ENCODE data around the gene PRKD1.

Gene PRKD1

DNA sequence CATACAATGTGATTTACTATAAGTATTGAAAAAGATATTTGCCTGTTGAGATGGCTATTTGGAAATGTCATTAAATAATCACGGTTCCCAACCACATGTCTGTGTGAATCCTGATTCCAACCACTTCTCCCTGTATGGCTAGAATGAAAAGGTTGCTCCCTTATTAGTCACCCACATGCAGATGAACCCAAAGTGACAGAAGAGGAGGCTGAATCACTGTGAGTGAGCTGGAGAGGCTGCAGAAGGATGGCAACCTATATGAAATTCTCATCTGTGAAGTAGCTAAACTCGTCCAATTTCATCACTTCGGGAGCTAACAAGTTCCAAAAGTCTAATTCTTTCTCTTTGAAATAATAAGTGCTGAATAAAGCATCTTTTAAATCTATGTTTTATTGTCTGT is 300.5 kb downstream of the PRKD1 start:
- TF ChIP-seq YY1 (IDR thresholded peaks at IDR 0.05; ENCODE audit: low read depth) (no peak), TCF12 (IDR thresholded peaks at IDR 0.05; ENCODE audit: low read depth) (no peak), REST (IDR thresholded peaks at IDR 0.05; ENCODE audit: low read depth) (no peak), CEBPB (IDR thresholded peaks at IDR 0.05) (no peak), ZBTB7A (IDR thresholded peaks at IDR 0.05; ENCODE audit: low read depth) (no peak), USF1 (IDR thresholded peaks at IDR 0.05) (no peak), FOXM1 (IDR thresholded peaks at IDR 0.05; ENCODE audit: borderline replicate concordance, low read depth) (no peak), MAX (IDR thresholded peaks at IDR 0.05) (no peak), TEAD4 (IDR thresholded peaks at IDR 0.05) (no peak), CREB1 (IDR thresholded peaks at IDR 0.05; ENCODE audit: low read depth) (no peak), NFIC (IDR thresholded peaks at IDR 0.05) (no peak), EGR1 (IDR thresholded peaks at IDR 0.05) (no peak), TAF1 (IDR thresholded peaks at IDR 0.05; ENCODE audit: low read depth) (no peak)

GRCh38 chr14:29618323-29619067 is 309.2 kb downstream of the PRKD1 start:
- TF ChIP-seq EP300 (IDR thresholded peaks at IDR 0.05; ENCODE audit: borderline replicate concordance) = no peak
- TF ChIP-seq MAX (IDR thresholded peaks at IDR 0.05) = no peak
- TF ChIP-seq REST (IDR thresholded peaks at IDR 0.05; ENCODE audit: low read depth) = no peak

DNA sequence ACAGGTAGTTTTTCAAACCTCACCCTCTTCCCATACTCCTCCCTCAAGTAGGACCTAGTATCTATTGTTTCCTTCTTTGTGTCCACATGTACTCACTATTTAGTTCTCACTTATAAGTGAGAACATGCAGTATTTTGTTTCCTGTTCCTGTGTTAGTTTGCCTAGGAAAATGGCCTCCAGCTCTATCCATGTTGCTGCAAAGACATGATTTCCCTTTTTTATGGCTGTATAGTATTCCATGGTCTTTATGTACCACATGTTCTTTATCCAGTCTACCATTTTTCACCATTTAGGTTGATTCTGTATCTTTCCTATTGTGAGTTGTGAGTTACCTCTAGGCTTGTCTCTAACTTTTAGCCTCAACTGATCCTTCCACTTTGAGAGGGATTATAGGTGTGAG is 310.7 kb downstream of the PRKD1 start:
- TF ChIP-seq REST (IDR thresholded peaks at IDR 0.05; ENCODE audit: low read depth) = no peak

- TF ChIP-seq MAX (IDR thresholded peaks at IDR 0.05) (no peak), RAD21 (IDR thresholded peaks at IDR 0.05; ENCODE audit: low read depth) (no peak), YY1 (IDR thresholded peaks at IDR 0.05; ENCODE audit: low read depth) (no peak), ZBTB7A (IDR thresholded peaks at IDR 0.05; ENCODE audit: low read depth) (no peak), NFIC (IDR thresholded peaks at IDR 0.05) (no peak), CEBPB (IDR thresholded peaks at IDR 0.05) (no peak), EP300 (IDR thresholded peaks at IDR 0.05; ENCODE audit: borderline replicate concordance) (no peak)
Observed at GRCh38 chr14:29608861-29609260, 318.8 kb downstream of the PRKD1 start.

DNA sequence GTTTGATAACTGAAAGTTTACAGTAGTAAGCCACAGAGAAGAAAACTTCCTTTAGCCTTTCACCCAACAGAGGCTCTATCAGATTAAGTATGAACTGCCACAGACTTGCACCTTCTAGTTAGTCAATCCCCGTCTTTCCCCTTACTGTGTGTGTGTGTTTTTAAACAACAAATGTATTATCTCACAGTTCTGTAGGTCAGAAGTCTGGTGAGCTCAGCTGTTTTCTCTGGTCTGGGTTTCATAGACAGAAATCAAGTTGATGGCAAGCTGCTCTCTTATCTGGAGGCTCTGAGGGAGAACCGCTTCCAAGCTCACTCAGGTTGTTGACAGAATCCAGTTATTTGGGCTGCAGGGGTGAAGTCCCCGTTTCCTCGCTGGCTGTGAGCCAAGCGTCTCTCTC is 320.5 kb downstream of the PRKD1 start:
- TF ChIP-seq MAX (IDR thresholded peaks at IDR 0.05) = no peak
- TF ChIP-seq CREB1 (IDR thresholded peaks at IDR 0.05; ENCODE audit: low read depth) = no peak
- TF ChIP-seq ZBTB7A (IDR thresholded peaks at IDR 0.05; ENCODE audit: low read depth) = no peak
- TF ChIP-seq NFIC (IDR thresholded peaks at IDR 0.05) = no peak
- no peak for TF ChIP-seq USF1 (IDR thresholded peaks at IDR 0.05)

Data from Ishikawa (cell line).